GM23338 (cell line): ENCODE measurements around the gene CADPS2. TPM values are rescaled to one million over a fixed set of nuclear protein-coding genes. Genes with fewer than 3 reads are reported as not detected.

Source experiments
- CREB1 ChIP-seq: fragments of 250-450 bp; sonication (Bioruptor Pico); IDR thresholded peaks from 2 replicates; pipeline ENCODE4 v1.5.0; 2020; ENCODE audit warnings: low read depth, mild to moderate bottlenecking, moderate library complexity
- EZH2 ChIP-seq: fragments of 200-600 bp; sonication (generic); IDR thresholded peaks from one replicate; pipeline ENCODE4 v1.8.0; 2017; ENCODE audit warnings: antibody characterized with exemption, mild to moderate bottlenecking, low read depth; ENCODE audit not compliant: unreplicated experiment
- JUNB ChIP-seq: IDR thresholded peaks from one replicate; pipeline ENCODE4 v1.6.1; 2016; ENCODE audit warnings: antibody characterized with exemption; ENCODE audit not compliant: unreplicated experiment
- NANOG ChIP-seq: IDR thresholded peaks from 2 replicates; pipeline ENCODE4 v1.6.1; 2016; ENCODE audit warnings: antibody characterized with exemption, borderline replicate concordance
- STAT1 ChIP-seq: IDR thresholded peaks from one replicate; pipeline ENCODE4 v1.6.1; 2016; ENCODE audit warnings: antibody characterized with exemption; ENCODE audit not compliant: unreplicated experiment
- ZNF114 ChIP-seq: fragments of 250-450 bp; sonication (Bioruptor Pico); IDR thresholded peaks from 2 replicates; pipeline ENCODE4 v1.5.0; 2020; ENCODE audit warnings: mild to moderate bottlenecking, moderate library complexity
- ZNF331 ChIP-seq: fragments of 250-450 bp; sonication (Bioruptor Pico); IDR thresholded peaks from 2 replicates; pipeline ENCODE4 v1.5.0; 2020; ENCODE audit warnings: low read depth, mild to moderate bottlenecking, moderate library complexity
- polyA plus RNA-seq: library from polyadenylated mRNA; unstranded; fragments of >200 nt; fragmentation: Nextera tagmentation; extraction: Ambion mirVana; gene quantifications from 2 replicates; pipeline ENCODE4 v1.2.1, GENCODE V29; 2016
- total RNA-seq: library from RNA; depleted of rRNA; stranded (reverse); fragments of >200 nt; shearing (Covaris generic); gene quantifications from 2 replicates; pipeline ENCODE4 v1.2.3, GENCODE V29; 2014
- TF ChIP-seq, protein P1 (sequence below): fragments of 250-450 bp; sonication (Bioruptor Pico); IDR thresholded peaks from 2 replicates; pipeline ENCODE4 v1.5.0; 2020; ENCODE audit warnings: mild to moderate bottlenecking, moderate library complexity
- TF ChIP-seq, protein P2 (sequence below): IDR thresholded peaks from 2 replicates; pipeline ENCODE4 v1.6.1; 2016; ENCODE audit warnings: antibody characterized with exemption
- TF ChIP-seq, protein P3 (sequence below), 2 experiments: fragments of 200-600 bp in 1 of 2; sonication (generic) in 1 of 2; conservative IDR thresholded peaks; 2 replicates each; pipeline versions ENCODE4 v1.5.1 to v1.6.1; 2016 to 2017; ENCODE audit warnings: antibody characterized with exemption in 2 of 2, low read depth in 2 of 2, mild to moderate bottlenecking in 2 of 2, moderate library complexity in 1 of 2

The CADPS2 gene
- total and polyA plus RNA-seq, 2 experiments from 2014 or later: 16.3 to 36.9 TPM

DNA sequence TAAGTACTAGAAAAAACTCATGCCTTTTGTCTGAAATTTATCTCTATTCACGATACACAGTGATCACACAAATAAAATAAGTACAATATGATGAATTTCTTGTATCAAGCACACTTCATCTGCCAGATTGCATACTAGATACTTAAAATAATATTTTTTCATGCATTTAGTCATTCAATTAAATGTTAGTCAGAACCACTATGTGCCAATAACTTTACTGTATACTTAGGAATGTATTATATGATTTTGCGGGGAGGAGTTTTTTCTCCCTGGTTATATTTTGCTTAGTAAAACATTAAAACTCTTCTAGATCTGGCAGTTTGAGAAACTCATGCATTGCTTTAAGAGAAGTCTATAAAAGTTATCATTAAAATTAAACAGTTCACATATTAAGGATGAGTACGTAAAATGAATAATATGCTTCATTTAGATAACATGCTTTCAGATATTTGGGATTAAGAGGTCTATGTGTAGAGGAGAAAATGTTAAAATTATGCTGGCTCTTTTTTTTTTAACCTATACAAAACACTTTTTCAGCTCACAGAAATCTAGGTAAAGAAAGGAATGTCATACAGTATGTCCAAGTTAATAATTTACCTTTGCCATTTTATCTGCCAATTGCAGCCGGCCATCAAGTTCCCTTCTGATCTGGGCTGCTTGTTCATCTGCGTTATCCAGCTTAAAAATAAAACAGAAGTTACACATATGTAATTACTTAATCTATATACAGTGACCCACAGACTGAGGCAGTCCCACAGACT, 257.4 kb downstream of the CADPS2 start (continued):
- TF ChIP-seq, protein P1, sequence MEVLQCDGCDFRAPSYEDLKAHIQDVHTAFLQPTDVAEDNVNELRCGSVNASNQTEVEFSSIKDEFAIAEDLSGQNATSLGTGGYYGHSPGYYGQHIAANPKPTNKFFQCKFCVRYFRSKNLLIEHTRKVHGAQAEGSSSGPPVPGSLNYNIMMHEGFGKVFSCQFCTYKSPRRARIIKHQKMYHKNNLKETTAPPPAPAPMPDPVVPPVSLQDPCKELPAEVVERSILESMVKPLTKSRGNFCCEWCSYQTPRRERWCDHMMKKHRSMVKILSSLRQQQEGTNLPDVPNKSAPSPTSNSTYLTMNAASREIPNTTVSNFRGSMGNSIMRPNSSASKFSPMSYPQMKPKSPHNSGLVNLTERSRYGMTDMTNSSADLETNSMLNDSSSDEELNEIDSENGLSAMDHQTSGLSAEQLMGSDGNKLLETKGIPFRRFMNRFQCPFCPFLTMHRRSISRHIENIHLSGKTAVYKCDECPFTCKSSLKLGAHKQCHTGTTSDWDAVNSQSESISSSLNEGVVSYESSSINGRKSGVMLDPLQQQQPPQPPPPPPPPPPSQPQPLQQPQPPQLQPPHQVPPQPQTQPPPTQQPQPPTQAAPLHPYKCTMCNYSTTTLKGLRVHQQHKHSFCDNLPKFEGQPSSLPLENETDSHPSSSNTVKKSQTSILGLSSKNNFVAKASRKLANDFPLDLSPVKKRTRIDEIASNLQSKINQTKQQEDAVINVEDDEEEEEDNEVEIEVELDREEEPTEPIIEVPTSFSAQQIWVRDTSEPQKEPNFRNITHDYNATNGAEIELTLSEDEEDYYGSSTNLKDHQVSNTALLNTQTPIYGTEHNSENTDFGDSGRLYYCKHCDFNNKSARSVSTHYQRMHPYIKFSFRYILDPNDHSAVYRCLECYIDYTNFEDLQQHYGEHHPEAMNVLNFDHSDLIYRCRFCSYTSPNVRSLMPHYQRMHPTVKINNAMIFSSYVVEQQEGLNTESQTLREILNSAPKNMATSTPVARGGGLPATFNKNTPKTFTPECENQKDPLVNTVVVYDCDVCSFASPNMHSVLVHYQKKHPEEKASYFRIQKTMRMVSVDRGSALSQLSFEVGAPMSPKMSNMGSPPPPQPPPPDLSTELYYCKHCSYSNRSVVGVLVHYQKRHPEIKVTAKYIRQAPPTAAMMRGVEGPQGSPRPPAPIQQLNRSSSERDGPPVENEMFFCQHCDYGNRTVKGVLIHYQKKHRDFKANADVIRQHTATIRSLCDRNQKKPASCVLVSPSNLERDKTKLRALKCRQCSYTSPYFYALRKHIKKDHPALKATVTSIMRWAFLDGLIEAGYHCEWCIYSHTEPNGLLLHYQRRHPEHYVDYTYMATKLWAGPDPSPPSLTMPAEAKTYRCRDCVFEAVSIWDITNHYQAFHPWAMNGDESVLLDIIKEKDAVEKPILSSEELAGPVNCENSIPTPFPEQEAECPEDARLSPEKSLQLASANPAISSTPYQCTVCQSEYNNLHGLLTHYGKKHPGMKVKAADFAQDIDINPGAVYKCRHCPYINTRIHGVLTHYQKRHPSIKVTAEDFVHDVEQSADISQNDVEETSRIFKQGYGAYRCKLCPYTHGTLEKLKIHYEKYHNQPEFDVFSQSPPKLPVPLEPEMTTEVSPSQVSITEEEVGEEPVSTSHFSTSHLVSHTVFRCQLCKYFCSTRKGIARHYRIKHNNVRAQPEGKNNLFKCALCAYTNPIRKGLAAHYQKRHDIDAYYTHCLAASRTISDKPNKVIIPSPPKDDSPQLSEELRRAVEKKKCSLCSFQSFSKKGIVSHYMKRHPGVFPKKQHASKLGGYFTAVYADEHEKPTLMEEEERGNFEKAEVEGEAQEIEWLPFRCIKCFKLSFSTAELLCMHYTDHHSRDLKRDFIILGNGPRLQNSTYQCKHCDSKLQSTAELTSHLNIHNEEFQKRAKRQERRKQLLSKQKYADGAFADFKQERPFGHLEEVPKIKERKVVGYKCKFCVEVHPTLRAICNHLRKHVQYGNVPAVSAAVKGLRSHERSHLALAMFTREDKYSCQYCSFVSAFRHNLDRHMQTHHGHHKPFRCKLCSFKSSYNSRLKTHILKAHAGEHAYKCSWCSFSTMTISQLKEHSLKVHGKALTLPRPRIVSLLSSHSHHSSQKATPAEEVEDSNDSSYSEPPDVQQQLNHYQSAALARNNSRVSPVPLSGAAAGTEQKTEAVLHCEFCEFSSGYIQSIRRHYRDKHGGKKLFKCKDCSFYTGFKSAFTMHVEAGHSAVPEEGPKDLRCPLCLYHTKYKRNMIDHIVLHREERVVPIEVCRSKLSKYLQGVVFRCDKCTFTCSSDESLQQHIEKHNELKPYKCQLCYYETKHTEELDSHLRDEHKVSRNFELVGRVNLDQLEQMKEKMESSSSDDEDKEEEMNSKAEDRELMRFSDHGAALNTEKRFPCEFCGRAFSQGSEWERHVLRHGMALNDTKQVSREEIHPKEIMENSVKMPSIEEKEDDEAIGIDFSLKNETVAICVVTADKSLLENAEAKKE (CRISPR knock-in tag): no peak
- no peak for TF ChIP-seq ZNF331 (CRISPR knock-in tag)
- no peak for TF ChIP-seq ZNF114 (CRISPR knock-in tag)
- no peak for TF ChIP-seq CREB1 (CRISPR knock-in tag)
- TF ChIP-seq, protein P2, sequence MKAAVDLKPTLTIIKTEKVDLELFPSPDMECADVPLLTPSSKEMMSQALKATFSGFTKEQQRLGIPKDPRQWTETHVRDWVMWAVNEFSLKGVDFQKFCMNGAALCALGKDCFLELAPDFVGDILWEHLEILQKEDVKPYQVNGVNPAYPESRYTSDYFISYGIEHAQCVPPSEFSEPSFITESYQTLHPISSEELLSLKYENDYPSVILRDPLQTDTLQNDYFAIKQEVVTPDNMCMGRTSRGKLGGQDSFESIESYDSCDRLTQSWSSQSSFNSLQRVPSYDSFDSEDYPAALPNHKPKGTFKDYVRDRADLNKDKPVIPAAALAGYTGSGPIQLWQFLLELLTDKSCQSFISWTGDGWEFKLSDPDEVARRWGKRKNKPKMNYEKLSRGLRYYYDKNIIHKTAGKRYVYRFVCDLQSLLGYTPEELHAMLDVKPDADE: no peak
- TF ChIP-seq JUNB: no peak
- no peak for TF ChIP-seq STAT1
- no peak for TF ChIP-seq NANOG
- no peak for TF ChIP-seq EZH2
- TF ChIP-seq, protein P3, sequence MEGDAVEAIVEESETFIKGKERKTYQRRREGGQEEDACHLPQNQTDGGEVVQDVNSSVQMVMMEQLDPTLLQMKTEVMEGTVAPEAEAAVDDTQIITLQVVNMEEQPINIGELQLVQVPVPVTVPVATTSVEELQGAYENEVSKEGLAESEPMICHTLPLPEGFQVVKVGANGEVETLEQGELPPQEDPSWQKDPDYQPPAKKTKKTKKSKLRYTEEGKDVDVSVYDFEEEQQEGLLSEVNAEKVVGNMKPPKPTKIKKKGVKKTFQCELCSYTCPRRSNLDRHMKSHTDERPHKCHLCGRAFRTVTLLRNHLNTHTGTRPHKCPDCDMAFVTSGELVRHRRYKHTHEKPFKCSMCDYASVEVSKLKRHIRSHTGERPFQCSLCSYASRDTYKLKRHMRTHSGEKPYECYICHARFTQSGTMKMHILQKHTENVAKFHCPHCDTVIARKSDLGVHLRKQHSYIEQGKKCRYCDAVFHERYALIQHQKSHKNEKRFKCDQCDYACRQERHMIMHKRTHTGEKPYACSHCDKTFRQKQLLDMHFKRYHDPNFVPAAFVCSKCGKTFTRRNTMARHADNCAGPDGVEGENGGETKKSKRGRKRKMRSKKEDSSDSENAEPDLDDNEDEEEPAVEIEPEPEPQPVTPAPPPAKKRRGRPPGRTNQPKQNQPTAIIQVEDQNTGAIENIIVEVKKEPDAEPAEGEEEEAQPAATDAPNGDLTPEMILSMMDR (conservative IDR thresholded peaks at IDR 0.05; ENCODE audit: low read depth in 2 of 2): no peak
